Loucy (cell line): Measurements from ENCODE around the gene GSAP.
A peak's percentile ranks its signal among the peaks of the same experiment; 100 is the strongest.

Source experiments
- H2AFZ ChIP-seq: fragments of 200-600 bp; sonication (generic); 2 replicates; pipeline ENCODE4 v1.6.0; 2016; ENCODE audit warnings: antibody characterized with exemption, mild to moderate bottlenecking, low read length, moderate library complexity
- H3F3A ChIP-seq: fragments of 200-600 bp; 2 replicates; pipeline ENCODE4 v1.6.0; 2016; ENCODE audit warnings: antibody characterized with exemption, low read depth, mild to moderate bottlenecking
- H3K27me3 ChIP-seq: fragments of 200-600 bp; sonication (generic); 2 replicates; pipeline ENCODE4 v1.6.1; 2014; ENCODE audit warnings: low read length, mild to moderate bottlenecking; ENCODE audit not compliant: insufficient read depth, poor library complexity, severe bottlenecking
- H3K36me3 ChIP-seq: fragments of 200-600 bp; sonication (generic); 2 replicates; pipeline ENCODE4 v1.6.1; 2016; ENCODE audit warnings: low read length; ENCODE audit not compliant: insufficient read depth
- H3K4me1 ChIP-seq: fragments of 200-600 bp; sonication (generic); 2 replicates; pipeline ENCODE4 v1.5.1; 2014; ENCODE audit warnings: low read length, mild to moderate bottlenecking; ENCODE audit not compliant: insufficient read depth, poor library complexity, severe bottlenecking
- H3K4me2 ChIP-seq: fragments of 200-600 bp; sonication (generic); 2 replicates; pipeline ENCODE4 v1.6.0; 2014; ENCODE audit warnings: antibody characterized with exemption, low read length, low read depth, mild to moderate bottlenecking; ENCODE audit not compliant: poor library complexity, severe bottlenecking
- H3K4me3 ChIP-seq: fragments of 200-600 bp; sonication (generic); 2 replicates; pipeline ENCODE4 v1.5.1; 2014; ENCODE audit warnings: low read length, mild to moderate bottlenecking, mixed read lengths; ENCODE audit not compliant: poor library complexity, severe bottlenecking
- H3K79me2 ChIP-seq: fragments of 200-600 bp; sonication (generic); 2 replicates; pipeline ENCODE4 v1.6.1; 2014; ENCODE audit warnings: low read length; ENCODE audit not compliant: insufficient read depth
- H3K9ac ChIP-seq: fragments of 200-600 bp; sonication (generic); 2 replicates; pipeline ENCODE4 v1.6.0; 2014; ENCODE audit warnings: mild to moderate bottlenecking, low read depth, low read length, moderate library complexity; ENCODE audit not compliant: poor library complexity, severe bottlenecking
- H3K9me2 ChIP-seq: fragments of 200-600 bp; sonication (generic); replicated peaks from 2 replicates; pipeline ENCODE4 v1.6.1; 2016; ENCODE audit warnings: low read depth, low read length, mixed read lengths
- H3K9me3 ChIP-seq: fragments of 200-600 bp; sonication (generic); 2 replicates; pipeline ENCODE4 v1.6.1; 2014; ENCODE audit warnings: mild to moderate bottlenecking, antibody characterized with exemption, low read length, low read depth; ENCODE audit not compliant: insufficient read depth
- H4K20me1 ChIP-seq: fragments of 200-600 bp; sonication (generic); 2 replicates; pipeline ENCODE4 v1.6.0; 2014; ENCODE audit warnings: antibody characterized with exemption, low read length, mild to moderate bottlenecking; ENCODE audit not compliant: insufficient read depth, poor library complexity, severe bottlenecking
- EZH2phosphoT487 ChIP-seq: fragments of 200-600 bp; IDR thresholded peaks from 2 replicates; pipeline ENCODE4 v1.6.1; 2018; ENCODE audit warnings: antibody characterized with exemption, mild to moderate bottlenecking, moderate library complexity, borderline replicate concordance
- TF ChIP-seq, protein P1 (sequence below): fragments of 200-600 bp; sonication (generic); conservative IDR thresholded peaks from 2 replicates; pipeline ENCODE4 v1.5.1; 2014; ENCODE audit warnings: mild to moderate bottlenecking, antibody characterized with exemption, low read length

Gene GSAP

DNA sequence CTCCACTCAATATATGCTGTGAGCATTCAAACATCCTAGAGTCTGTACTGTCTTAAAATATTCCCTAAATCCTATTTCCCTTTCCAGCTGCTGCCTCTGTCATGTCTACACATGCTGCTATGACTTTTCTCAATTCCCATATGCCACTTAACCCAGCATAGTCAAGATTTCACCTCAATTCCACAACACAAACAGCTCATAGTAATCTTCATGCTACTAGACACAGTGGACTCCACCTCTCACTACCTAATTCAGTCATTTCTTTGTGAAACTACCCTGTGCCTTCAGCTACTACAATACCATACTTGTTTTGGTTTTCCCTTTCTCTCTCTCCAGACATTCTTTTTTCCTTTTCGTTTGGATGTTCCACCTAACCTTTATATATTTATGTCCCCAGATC, 45.5 kb downstream of the GSAP start:
- Histone ChIP-seq H3K4me3 (no peak overlapping the region), H3K27me3 (no peaks in the 10 kb centered on the region), H2AFZ (no peak overlapping the region), H4K20me1 (no peaks in the 10 kb centered on the region), H3K9me3 (no peaks in the 10 kb centered on the region), H3K9ac (no peak overlapping the region), H3F3A (no peaks in the 10 kb centered on the region), H3K79me2 (no peaks in the 10 kb centered on the region), H3K36me3 (no peaks in the 10 kb centered on the region), H3K9me2 (no peaks in the 10 kb centered on the region), H3K4me2 (no peak overlapping the region), H3K4me1 (no peaks in the 10 kb centered on the region)
- TF ChIP-seq EZH2phosphoT487, result no peak
- TF ChIP-seq, protein P1, sequence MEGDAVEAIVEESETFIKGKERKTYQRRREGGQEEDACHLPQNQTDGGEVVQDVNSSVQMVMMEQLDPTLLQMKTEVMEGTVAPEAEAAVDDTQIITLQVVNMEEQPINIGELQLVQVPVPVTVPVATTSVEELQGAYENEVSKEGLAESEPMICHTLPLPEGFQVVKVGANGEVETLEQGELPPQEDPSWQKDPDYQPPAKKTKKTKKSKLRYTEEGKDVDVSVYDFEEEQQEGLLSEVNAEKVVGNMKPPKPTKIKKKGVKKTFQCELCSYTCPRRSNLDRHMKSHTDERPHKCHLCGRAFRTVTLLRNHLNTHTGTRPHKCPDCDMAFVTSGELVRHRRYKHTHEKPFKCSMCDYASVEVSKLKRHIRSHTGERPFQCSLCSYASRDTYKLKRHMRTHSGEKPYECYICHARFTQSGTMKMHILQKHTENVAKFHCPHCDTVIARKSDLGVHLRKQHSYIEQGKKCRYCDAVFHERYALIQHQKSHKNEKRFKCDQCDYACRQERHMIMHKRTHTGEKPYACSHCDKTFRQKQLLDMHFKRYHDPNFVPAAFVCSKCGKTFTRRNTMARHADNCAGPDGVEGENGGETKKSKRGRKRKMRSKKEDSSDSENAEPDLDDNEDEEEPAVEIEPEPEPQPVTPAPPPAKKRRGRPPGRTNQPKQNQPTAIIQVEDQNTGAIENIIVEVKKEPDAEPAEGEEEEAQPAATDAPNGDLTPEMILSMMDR, result no peak

DNA sequence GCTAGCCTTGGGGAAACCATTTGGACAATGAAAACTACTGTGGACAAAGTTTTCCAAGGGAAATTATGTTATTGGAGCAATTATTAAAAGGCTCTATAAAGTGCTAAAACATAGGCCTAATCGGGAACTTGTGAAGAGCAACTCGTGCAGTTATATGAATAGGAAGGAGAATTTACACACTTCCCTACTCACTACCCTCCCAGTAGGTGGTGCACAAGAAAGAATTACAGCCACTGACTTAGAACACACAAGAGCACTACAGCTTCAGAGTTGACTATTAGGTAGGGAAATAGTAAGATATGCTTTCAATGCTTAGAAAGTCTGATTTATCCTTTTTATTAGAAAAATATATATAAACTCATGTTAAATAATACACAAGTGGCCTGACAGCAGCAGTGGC, 47.2 kb downstream of the GSAP start:
- Histone ChIP-seq H3K9ac (no peak overlapping the region), H3K4me2 (no peak overlapping the region), H3F3A (no peaks in the 10 kb centered on the region), H2AFZ (no peak overlapping the region), H3K9me3 (no peaks in the 10 kb centered on the region), H3K4me1 (no peaks in the 10 kb centered on the region), H4K20me1 (no peaks in the 10 kb centered on the region), H3K79me2 (no peaks in the 10 kb centered on the region), H3K36me3 (no peaks in the 10 kb centered on the region), H3K4me3 (no peak overlapping the region), H3K9me2 (no peaks in the 10 kb centered on the region), H3K27me3 (no peaks in the 10 kb centered on the region)
- TF ChIP-seq EZH2phosphoT487, result no peak
- TF ChIP-seq, protein P1, result peak; percentile 47

DNA sequence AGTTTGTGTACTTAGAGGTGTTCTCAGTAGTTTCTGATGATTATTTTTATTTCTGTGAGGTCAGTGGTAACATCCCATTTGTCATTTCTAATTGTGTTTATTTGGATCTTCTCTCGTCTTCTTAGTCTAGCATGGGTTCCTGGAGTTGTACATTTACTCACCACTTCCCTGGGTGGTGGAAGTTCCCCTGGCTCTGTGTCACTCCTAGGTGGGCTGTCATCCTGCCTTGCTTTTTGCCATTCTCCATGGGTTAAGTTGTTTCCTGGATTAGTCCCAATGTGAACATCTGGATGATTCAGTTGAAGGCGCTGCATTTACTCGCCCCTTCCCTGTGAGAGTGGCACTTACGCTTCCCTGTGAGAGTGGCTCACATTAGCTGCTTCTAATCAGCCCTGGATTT, 48.2 kb downstream of the GSAP start:
- H2AFZ ChIP-seq, result no peak overlapping the region
- no peaks in the 10 kb centered on the region for H3F3A ChIP-seq
- H3K4me3 ChIP-seq, result no peak overlapping the region
- H3K4me2 ChIP-seq, result no peak overlapping the region
- H4K20me1 ChIP-seq, result no peaks in the 10 kb centered on the region
- H3K9ac ChIP-seq, result no peak overlapping the region
- TF ChIP-seq, protein P1, result no peak
- TF ChIP-seq EZH2phosphoT487, result no peak
- H3K36me3 ChIP-seq, result no peaks in the 10 kb centered on the region
- H3K79me2 ChIP-seq, result no peaks in the 10 kb centered on the region
- no peaks in the 10 kb centered on the region for H3K4me1 ChIP-seq
- no peaks in the 10 kb centered on the region for H3K9me2 ChIP-seq
- H3K9me3 ChIP-seq, result no peaks in the 10 kb centered on the region
- no peaks in the 10 kb centered on the region for H3K27me3 ChIP-seq
